GM21528 (cell line): ENCODE data around the gene CDK13.
"Not testable (repeated sequence)": the region's sequence is repeated elsewhere in the genome, so short reads cannot be mapped to it uniquely, and the experiment has no call there.

Experiments
- ATAC-seq: cut with Tn5 transposase; IDR thresholded peaks from one replicate; pipeline ENCODE4 v1.9.1; 2021; ENCODE audit warnings: mild to moderate bottlenecking, moderate library complexity; ENCODE audit not compliant: unreplicated experiment, low FRiP score

The CDK13 gene

DNA sequence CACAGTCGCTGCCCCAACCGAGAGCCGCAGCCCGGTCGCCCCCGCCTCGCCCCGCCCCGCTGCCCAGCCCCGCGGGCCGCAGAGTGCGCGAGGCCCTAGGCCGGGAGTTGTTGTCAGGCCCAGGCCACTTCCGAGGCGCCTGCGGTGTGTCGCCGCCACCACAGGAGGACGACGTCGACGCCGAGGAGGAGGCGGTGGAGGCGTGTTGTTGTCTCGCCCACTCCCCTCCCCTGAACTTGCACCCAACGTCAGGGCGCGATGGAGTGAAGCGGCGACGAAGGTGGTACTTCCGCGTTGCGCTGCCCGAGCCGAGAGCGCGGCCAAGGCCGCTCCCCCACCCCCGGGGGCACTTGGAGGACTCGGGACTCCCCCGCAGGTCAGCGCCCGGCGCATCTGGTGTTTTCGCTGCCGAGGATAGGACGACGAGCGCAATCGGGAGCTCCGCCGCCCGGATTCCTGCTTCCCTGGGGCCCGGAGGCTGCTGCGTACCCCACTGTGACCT, at the start of gene CDK13:
Gene CDK13, plus strand, starts transcription at position 286 of the 502 bp plus-strand sequence. CDS start 386 bp downstream, outside the sequence.
- ATAC-seq: peak; percentile 44

GRCh38 chr7:39904077-39904486, 46.0 kb upstream of the CDK13 start:
- ATAC-seq: no peak

GRCh38 chr7:39908141-39908540, 41.9 kb upstream of the CDK13 start:
- ATAC-seq: no peak

DNA sequence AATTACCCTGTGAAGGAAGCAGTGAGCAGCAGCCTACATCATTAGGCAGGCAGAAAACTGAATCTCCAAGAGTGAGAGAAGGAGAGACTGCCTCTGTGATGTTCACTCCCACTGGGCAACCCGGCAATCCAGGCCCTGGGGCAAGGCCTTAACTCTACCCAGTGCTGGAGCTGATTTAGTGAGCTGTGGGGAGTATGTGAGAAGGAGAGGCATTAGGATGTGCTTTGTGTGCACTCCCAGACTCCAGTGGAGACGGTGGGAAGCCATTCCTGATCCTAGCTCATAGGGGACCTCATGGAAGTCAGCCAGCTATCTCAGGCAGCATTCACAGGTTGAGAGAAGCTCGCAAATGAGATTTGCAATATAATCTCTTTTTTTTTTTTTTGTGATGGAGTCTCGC, 41.1 kb upstream of the CDK13 start:
- no peak for ATAC-seq

DNA sequence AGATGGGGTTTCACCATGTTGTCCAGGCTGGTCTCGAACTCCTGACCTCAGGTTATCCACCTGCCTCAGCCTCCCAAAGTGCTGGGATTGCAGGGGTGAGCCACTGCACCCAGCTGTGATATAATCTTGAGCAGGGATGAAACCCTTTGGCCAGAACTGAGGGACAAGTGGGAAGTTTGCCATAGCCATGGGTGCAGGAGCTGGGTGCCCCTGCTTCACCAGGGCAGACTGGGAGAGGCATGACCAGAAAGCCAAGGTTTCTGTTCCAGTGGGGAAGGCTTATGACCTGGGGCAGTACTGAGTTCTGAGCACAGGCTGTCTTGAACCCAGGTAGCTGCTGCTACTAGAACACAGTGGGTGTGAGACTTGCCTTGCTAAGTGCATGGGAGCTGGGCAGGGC, 40.5 kb upstream of the CDK13 start:
- no peak for ATAC-seq

DNA sequence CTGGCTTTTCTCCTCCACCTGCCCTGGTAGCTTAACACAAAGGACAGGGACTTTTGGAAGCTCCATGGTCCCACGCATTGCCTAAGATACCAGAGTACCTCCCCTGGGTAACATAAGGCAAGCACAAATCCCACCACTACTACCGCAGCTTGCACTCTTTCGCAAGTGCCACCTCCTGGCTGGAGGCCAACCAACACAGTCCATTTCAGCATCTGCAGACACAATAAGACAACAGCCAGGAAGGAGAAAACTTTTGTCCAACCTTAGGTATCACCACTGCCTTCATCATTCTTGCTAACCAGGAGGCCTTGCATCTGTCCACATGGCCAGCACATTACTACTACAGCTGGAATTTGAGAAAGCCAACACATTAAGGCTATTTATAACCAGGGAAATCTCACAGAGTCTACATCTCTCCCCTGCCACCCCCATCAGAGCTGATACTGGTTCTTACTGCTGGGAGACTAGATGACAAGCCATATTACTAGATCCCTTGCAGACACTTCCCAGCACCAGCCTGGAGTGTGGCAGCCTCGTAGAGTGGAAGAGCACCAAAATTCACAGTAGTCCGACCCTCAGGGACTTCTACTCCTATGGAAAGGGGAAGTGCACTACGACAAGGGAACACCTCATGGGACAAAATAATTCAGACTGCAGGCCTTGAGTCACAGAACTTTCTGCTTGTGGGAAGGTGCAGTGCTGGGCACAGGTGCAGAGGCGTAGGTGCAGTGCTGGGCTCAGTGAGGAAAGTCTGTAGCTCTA, 39.8 kb upstream of the CDK13 start:
- no peak for ATAC-seq

DNA sequence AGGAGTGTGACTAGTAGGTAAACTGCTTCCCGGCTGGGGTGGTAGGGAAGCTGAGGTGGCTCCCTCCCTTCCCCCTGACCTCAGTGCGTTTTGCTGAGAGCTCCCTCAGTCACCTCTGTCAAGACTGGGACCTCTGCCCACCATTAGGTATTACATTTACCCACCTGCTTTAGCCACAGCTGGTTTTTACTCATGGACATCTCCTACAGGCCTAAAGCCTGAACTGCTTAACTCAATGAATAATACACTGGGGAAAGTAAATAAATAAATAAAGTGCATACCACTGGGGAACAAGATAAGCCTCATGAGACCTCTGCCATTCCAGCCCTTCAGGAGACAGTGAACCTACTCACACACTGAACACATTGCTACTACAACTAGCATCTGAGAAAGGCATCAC, 38.9 kb upstream of the CDK13 start:
- no peak for ATAC-seq

- ATAC-seq: not testable (repeated sequence)
Observed at GRCh38 chr7:39915847-39916246, 34.2 kb upstream of the CDK13 start.

- no peak for ATAC-seq
Observed at GRCh38 chr7:39919646-39920045, 30.4 kb upstream of the CDK13 start.

DNA sequence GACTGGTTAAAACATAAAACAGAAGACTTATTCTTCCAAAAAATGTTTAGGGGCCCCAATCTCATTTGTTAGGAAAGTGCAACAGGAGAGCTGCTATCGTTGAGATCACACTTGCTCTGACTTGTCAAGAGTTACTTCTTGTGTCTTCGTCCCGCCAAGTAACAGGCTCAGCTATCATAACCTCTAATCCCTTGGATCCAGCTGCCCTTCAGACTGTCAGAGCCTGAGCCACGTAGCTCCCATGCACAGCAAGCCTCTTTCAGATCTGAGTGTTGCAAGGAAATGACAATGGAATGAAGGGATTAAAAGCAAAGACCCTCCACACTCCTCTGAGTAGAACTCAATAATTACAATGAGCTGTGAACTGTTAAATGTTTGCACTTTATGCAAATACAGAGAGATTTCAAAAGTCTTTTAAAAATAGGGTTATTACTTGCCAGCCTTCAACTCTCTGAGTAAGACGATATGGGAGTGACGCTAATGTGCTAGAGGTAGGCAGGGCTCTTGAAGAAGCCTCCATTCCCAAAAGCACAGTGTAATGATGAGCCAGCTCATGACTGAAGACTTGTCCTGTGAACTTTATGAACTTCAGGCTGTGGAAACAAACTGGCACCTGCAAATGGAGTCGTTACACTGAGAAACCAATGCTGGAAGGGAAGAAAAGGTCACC, 28.4 kb upstream of the CDK13 start:
- no peak for ATAC-seq

DNA sequence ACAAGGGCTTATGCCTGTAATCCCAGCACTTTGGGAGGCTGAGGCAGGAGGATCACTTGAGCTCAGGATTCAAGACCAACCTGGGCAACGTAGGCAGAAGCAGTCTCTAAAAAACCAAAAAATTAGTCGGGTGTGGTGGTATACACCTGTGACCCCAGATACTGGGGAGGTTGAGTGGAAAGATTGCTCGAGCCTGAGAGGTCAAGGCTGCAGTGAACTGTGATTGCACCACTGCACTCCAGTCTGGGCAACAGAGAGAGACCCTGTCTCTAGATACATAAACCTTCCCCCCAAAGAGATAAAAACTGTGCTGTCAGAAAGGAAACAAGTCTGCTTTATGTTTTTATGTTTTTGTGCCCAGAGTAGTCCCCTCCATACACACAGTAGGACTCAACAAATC, 27.5 kb upstream of the CDK13 start:
- ATAC-seq: no peak

GRCh38 chr7:39923091-39923490, 27.0 kb upstream of the CDK13 start:
- no peak for ATAC-seq

- ATAC-seq: no peak
Observed at GRCh38 chr7:39924122-39924521, 25.9 kb upstream of the CDK13 start.

- no peak for ATAC-seq
Observed at GRCh38 chr7:39926111-39926510, 23.9 kb upstream of the CDK13 start.

GRCh38 chr7:39927018-39927417, 23.0 kb upstream of the CDK13 start:
- ATAC-seq: no peak

DNA sequence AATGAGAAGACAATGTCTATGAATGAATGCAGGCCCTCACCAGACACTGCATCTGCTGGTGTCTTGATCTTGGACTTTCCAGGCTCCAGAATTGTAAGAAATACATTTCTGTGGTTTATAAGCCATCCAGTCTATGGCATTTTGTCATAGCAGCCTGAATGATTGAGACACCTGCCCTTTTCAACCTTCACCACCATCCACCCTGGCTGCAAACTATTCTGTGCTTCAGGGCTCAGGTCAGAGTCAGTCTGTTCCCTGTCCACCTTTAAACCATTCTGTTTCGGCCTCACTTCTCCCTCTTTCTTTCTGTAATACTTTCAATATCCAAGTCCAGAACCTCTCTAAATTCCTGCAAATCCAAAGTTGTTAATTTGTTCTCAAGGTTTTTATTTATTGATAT, 15.9 kb upstream of the CDK13 start:
- no peak for ATAC-seq

DNA sequence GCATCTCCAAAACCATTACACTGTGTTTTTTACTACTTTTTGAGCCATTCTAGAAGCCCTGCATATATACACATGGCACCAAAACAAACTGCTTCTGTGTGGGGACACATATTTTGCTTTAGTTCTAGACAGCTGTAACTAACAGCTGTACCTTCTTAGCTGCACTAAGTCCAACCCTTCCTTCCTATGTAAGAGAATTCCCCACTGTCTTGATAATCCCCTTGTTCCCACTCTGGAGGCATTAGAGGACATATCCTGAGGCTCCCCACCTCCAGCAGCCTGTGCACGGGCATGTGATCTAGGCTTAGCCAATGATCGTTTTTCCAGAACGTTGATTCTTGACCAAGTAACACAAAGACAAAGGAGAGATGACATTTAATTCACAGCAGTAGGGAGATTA, 13.3 kb upstream of the CDK13 start:
- ATAC-seq: no peak

DNA sequence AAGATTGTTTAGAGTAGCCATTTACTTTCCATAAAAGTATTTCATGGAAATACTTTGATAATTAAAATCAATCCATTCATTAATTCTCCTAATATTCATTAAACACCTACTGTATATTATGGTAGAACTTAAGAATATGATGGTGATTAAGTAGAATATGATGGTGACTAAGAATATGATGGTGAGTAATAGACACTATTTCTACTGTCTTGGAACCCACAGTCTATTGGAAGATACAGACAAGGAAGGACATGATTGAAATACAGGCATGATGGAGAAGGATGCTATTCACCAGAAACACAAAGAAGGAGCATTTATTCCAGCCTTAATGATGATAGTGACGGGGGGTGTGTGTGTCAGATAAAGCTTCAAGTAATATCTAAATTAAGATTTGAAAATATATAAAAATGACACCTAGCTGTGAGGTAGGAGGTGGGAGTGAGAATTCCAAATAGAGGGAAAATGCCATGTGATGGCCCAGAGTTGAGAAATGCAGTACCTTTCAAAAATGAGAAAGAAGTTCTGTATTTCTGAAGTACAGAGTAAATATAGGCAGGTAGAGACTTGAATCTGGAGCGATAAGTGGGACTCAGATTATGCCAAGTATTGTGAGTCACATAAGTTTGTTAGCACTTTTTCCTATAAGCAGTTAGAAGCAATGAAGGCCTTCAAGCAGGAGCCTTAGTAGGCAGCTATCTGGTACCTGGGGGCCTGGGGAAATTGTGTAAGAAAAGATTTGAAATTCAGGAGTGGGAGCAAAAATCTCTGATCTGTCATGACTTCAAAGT, 12.5 kb upstream of the CDK13 start:
- ATAC-seq: no peak

DNA sequence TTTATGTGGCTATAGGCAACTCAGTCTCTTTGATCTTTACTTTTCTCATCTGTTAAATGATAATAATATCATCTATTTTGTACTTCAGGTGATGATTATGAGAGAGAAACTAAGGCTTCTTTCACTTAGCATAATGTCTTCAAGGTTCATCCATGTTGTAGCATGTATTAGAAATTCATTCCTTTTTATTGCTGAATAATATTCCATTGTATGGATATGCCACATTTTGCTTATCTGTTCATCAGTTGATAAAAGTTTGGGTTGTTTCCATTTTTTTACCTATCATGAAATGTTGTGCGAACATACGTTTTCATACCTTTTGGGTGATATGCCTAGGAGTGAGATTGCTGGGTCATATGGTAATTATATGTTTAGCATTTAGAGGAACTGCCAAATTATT, 7.2 kb upstream of the CDK13 start:
- ATAC-seq: no peak

- ATAC-seq: no peak
Observed at GRCh38 chr7:39946693-39947092, 3.4 kb upstream of the CDK13 start.

DNA sequence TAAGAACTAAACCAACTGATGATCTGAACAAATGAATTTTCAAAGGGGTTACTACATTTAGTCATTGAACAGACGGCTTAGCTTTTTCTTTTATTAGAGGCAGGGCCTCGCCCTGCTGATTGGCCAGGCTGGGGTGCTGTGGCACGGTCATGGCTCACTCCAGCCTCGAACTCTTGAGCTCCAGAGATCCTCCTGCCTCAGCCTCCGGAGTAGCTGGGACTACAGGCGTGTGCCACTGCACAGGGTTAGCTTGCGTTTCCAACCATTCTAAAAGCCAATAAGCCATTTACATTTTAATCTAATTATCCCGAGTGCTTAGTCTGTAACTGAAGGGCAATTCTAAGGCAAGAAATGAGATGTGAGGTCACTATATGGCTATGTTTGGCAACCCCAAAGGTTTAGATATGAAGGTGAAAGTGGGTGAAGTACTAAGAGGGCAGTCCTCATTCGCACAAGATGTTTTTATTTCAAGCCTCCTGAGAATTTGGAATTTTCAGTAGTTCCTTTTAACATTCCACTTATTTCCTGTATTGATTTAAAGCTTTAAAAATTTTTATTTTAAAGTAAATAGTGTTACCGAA, 1.6 kb upstream of the CDK13 start:
- ATAC-seq: no peak
